KMS-11 (cell line): ENCODE measurements around the gene TRIM69.
A peak's percentile ranks its signal among the peaks of the same experiment; 100 is the strongest.
"Not testable (repeated sequence)": the region's sequence is repeated elsewhere in the genome, so short reads cannot be mapped to it uniquely, and the experiment has no call there.

Experiments
- H2AFZ ChIP-seq: fragments of 200-600 bp; sonication (generic); 2 replicates; pipeline ENCODE4 v1.6.1; 2016; ENCODE audit warnings: antibody characterized with exemption, mixed run types, low read depth
- H3K27ac ChIP-seq: fragments of 200-600 bp; sonication (generic); 2 replicates; pipeline ENCODE4 v1.6.1; 2016; ENCODE audit warnings: mild to moderate bottlenecking, mixed run types
- H3K27me3 ChIP-seq: fragments of 200-600 bp; sonication (generic); 2 replicates; pipeline ENCODE4 v1.6.1; 2017; ENCODE audit warnings: mild to moderate bottlenecking, low read depth, mixed run types, moderate library complexity; ENCODE audit not compliant: insufficient read depth
- H3K36me3 ChIP-seq: fragments of 200-600 bp; sonication (generic); 2 replicates; pipeline ENCODE4 v1.6.1; 2017; ENCODE audit warnings: mild to moderate bottlenecking, mixed run types; ENCODE audit not compliant: insufficient read depth
- H3K4me1 ChIP-seq: fragments of 200-600 bp; sonication (generic); 2 replicates; pipeline ENCODE4 v1.6.1; 2016; ENCODE audit warnings: mild to moderate bottlenecking, low read depth, mixed run types; ENCODE audit not compliant: poor library complexity, severe bottlenecking
- H3K4me2 ChIP-seq: fragments of 200-600 bp; sonication (generic); 2 replicates; pipeline ENCODE4 v1.7.0; 2016; ENCODE audit warnings: mild to moderate bottlenecking, mixed run types
- H3K4me3 ChIP-seq: fragments of 200-600 bp; sonication (generic); IDR thresholded peaks from 2 replicates; pipeline ENCODE4 v1.6.1; 2017; ENCODE audit warnings: low read depth, low read length, mixed read lengths; ENCODE audit not compliant: insufficient read depth
- H3K79me2 ChIP-seq: fragments of 200-600 bp; sonication (generic); 2 replicates; pipeline ENCODE4 v1.6.1; 2016; ENCODE audit warnings: low read depth, mixed run types; ENCODE audit not compliant: insufficient read depth
- H3K9ac ChIP-seq: fragments of 200-600 bp; sonication (generic); 2 replicates; pipeline ENCODE4 v1.6.1; 2016; ENCODE audit warnings: mild to moderate bottlenecking, mixed run types
- H4K20me1 ChIP-seq: fragments of 200-600 bp; sonication (generic); 2 replicates; pipeline ENCODE4 v1.6.1; 2016; ENCODE audit warnings: mild to moderate bottlenecking, mixed run types; ENCODE audit not compliant: insufficient read depth
- TF ChIP-seq, protein P1 (sequence below): fragments of 200-600 bp; sonication (generic); conservative IDR thresholded peaks from 2 replicates; pipeline ENCODE4 v1.6.1; 2017; ENCODE audit warnings: low read depth, mild to moderate bottlenecking, antibody characterized with exemption, low read length, moderate library complexity, mixed read lengths

The TRIM69 gene

DNA sequence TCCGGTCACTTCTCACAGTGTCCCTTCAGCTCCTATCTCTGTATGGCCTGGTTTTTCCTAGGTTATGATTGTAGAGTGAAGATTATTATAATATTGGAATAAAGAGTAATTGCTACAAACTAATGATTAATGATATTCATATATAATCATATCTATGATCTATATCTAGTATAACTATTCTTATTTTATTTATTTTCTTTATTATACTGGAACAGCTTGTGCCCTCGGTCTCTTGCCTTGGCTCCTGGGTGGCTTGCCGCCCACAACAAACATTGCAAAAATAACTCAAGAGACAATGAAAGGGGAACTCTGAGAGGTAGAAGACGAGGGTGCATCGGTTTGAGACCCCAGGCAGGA is 48.6 kb downstream of the TRIM69 start:
- TF ChIP-seq, protein P1, sequence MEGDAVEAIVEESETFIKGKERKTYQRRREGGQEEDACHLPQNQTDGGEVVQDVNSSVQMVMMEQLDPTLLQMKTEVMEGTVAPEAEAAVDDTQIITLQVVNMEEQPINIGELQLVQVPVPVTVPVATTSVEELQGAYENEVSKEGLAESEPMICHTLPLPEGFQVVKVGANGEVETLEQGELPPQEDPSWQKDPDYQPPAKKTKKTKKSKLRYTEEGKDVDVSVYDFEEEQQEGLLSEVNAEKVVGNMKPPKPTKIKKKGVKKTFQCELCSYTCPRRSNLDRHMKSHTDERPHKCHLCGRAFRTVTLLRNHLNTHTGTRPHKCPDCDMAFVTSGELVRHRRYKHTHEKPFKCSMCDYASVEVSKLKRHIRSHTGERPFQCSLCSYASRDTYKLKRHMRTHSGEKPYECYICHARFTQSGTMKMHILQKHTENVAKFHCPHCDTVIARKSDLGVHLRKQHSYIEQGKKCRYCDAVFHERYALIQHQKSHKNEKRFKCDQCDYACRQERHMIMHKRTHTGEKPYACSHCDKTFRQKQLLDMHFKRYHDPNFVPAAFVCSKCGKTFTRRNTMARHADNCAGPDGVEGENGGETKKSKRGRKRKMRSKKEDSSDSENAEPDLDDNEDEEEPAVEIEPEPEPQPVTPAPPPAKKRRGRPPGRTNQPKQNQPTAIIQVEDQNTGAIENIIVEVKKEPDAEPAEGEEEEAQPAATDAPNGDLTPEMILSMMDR: peak; percentile 18; the same call in 1 of the 2 replicates
- not testable (repeated sequence) for H3K79me2 ChIP-seq, H3K27me3 ChIP-seq, H3K4me3 ChIP-seq, H3K4me1 ChIP-seq, H4K20me1 ChIP-seq, H3K36me3 ChIP-seq, H3K4me2 ChIP-seq
- Histone ChIP-seq H3K27ac (peak overlapping the region; percentile 65; the same call in 1 of the 2 replicates), H2AFZ (peak overlapping the region; percentile 95; the same call in 1 of the 2 replicates), H3K9ac (peak overlapping the region; percentile 69; the same call in 1 of the 2 replicates)

DNA sequence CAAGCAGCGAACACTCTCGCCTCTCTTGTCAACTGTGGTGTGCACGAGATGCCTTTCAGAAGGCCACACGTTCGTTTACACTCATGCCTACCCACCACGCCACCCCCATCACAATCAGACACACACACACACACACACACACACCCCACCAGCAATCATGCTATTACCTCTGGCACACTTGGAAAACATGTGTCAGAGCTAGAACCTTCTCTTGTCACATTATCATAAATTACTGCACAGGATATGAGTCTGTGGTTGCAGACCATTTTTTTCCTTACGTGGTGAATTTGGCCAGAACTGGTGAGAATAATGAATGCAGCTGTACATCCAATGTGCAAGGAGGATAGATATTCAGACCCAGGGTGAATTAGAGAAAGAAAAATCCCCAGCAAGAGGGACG is 52.4 kb downstream of the TRIM69 start:
- H3K36me3 ChIP-seq: no peaks in the 10 kb centered on the region
- H2AFZ ChIP-seq: no peak overlapping the region
- no peaks in the 10 kb centered on the region for H4K20me1 ChIP-seq
- TF ChIP-seq, protein P1: no peak
- H3K4me2 ChIP-seq: no peak overlapping the region
- H3K27ac ChIP-seq: no peak overlapping the region
- no peaks in the 10 kb centered on the region for H3K27me3 ChIP-seq
- H3K79me2 ChIP-seq: no peaks in the 10 kb centered on the region
- no peak overlapping the region for H3K4me3 ChIP-seq
- no peak overlapping the region for H3K9ac ChIP-seq
- H3K4me1 ChIP-seq: peaks cover 3% of the 10 kb centered on the region

DNA sequence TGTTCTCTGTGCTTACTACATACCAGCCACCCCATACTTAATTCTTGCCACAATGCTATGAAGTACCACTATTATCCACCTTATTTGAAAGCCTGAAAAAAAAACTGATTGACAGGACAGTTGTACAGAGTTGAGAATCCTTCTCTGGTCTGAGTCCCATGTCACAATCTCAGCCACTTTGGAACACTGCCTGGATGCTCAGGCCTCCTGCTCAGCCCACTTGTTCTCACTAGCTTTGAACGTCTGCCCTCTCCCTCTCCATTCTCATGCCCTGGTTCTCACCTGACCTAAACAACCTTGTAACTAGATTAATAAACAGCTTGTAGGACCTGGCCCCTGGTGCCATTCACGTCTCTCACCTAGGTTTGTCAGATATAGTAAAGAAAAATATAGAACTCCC is 53.9 kb downstream of the TRIM69 start:
- H2AFZ ChIP-seq: no peak overlapping the region
- no peak overlapping the region for H3K9ac ChIP-seq
- TF ChIP-seq, protein P1: no peak
- H3K27me3 ChIP-seq: no peaks in the 10 kb centered on the region
- H3K36me3 ChIP-seq: no peaks in the 10 kb centered on the region
- no peak overlapping the region for H3K4me3 ChIP-seq
- H3K27ac ChIP-seq: no peak overlapping the region
- H3K79me2 ChIP-seq: no peaks in the 10 kb centered on the region
- no peaks in the 10 kb centered on the region for H4K20me1 ChIP-seq
- no peaks in the 10 kb centered on the region for H3K4me1 ChIP-seq
- H3K4me2 ChIP-seq: no peak overlapping the region

DNA sequence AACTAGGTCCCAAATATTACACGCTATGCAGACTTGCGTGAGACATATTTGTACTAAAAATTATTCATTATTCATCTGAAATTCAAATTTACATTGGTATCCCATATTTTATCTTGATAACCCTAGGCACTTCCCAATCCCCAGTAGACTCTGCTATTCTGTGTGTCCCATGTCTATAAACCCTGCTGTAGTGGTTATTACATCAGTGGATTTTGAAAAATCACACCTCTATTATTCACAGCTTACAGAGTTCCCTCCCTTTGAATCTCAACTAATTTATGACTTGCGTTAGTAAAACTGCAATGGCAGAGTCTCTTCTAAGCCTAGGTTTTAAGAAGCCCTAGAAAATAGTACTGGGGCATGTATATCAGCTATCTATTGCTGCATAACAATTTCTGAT is 54.3 kb downstream of the TRIM69 start:
- Histone ChIP-seq H3K4me2 (no peak overlapping the region), H3K9ac (no peak overlapping the region), H3K27me3 (no peaks in the 10 kb centered on the region), H2AFZ (no peak overlapping the region), H3K36me3 (no peaks in the 10 kb centered on the region), H3K27ac (no peak overlapping the region), H3K4me1 (no peaks in the 10 kb centered on the region), H3K79me2 (no peaks in the 10 kb centered on the region), H4K20me1 (no peaks in the 10 kb centered on the region), H3K4me3 (no peak overlapping the region)
- TF ChIP-seq, protein P1: no peak
